Endometrium (tissue), 2 donors: ENCODE results near the gene FAM83C.
"Not testable (repeated sequence)": the region's sequence is repeated elsewhere in the genome, so short reads cannot be mapped to it uniquely, and the experiment has no call there.

Source experiments
- FAIRE-seq: peaks from 2 replicates; lab custom pipeline; 2012; peaks lifted over from hg19 to GRCh38; lab: Jason Lieb, UNC
- donor health status: control.
- donor health status: control.

FAM83C gene

GRCh38 chr20:35318502-35319157, 26.4 kb upstream of the FAM83C start:
- no peak for FAIRE-seq

GRCh38 chr20:35317416-35318210, 25.4 kb upstream of the FAM83C start:
- no peak for FAIRE-seq

- FAIRE-seq: no peak
These were observed 23.9 kb upstream of the FAM83C start for GRCh38 chr20:35316086-35316485.

- FAIRE-seq: not testable (repeated sequence)
These were observed 23.4 kb upstream of the FAM83C start for GRCh38 chr20:35315632-35316020.

- no peak for FAIRE-seq
These were observed 22.8 kb upstream of the FAM83C start for GRCh38 chr20:35314816-35315631.

- FAIRE-seq: no peak
These were observed 20.1 kb upstream of the FAM83C start for GRCh38 chr20:35312318-35312717.

- FAIRE-seq: no peak
These were observed 19.6 kb upstream of the FAM83C start for GRCh38 chr20:35311822-35312221.

- FAIRE-seq: no peak
These were observed 19.2 kb upstream of the FAM83C start for GRCh38 chr20:35311409-35311808.

GRCh38 chr20:35307666-35308653, 15.7 kb upstream of the FAM83C start:
- FAIRE-seq: no peak

- no peak for FAIRE-seq
These were observed 14.8 kb upstream of the FAM83C start for GRCh38 chr20:35306931-35307517.

- no peak for FAIRE-seq
These were observed 13.7 kb upstream of the FAM83C start for GRCh38 chr20:35305682-35306556.

GRCh38 chr20:35304956-35305355, 12.7 kb upstream of the FAM83C start:
- no peak for FAIRE-seq

- no peak for FAIRE-seq
These were observed 11.7 kb upstream of the FAM83C start for GRCh38 chr20:35303735-35304491.

- no peak for FAIRE-seq
These were observed 11.1 kb upstream of the FAM83C start for GRCh38 chr20:35303382-35303734.

- FAIRE-seq: no peak
These were observed 10.5 kb upstream of the FAM83C start for GRCh38 chr20:35302421-35303335.

- FAIRE-seq: no peak
These were observed 9.2 kb upstream of the FAM83C start for GRCh38 chr20:35301426-35301825.

GRCh38 chr20:35300469-35301262, 8.4 kb upstream of the FAM83C start:
- FAIRE-seq: no peak

GRCh38 chr20:35299780-35300179, 7.6 kb upstream of the FAM83C start:
- FAIRE-seq: no peak
